DOHH2 (cell line): ENCODE measurements around the gene DLX4.

ENCODE experiments used
- EZH2phosphoT487 ChIP-seq: fragments of 200-600 bp; sonication (generic); IDR thresholded peaks from 2 replicates; pipeline ENCODE4 v1.6.1; 2017; ENCODE audit warnings: borderline replicate concordance, mild to moderate bottlenecking, antibody characterized with exemption, low read length, moderate library complexity, mixed read lengths
- TF ChIP-seq, protein P1 (sequence below): fragments of 200-600 bp; sonication (generic); IDR thresholded peaks from one replicate; pipeline ENCODE4 v1.5.1; 2014; ENCODE audit warnings: antibody characterized with exemption, mild to moderate bottlenecking, low read depth, low read length; ENCODE audit not compliant: poor library complexity, severe bottlenecking

GRCh38 chr17:49967205-49967604 lies 1.8 kb upstream of the DLX4 start:
- TF ChIP-seq, protein P1, sequence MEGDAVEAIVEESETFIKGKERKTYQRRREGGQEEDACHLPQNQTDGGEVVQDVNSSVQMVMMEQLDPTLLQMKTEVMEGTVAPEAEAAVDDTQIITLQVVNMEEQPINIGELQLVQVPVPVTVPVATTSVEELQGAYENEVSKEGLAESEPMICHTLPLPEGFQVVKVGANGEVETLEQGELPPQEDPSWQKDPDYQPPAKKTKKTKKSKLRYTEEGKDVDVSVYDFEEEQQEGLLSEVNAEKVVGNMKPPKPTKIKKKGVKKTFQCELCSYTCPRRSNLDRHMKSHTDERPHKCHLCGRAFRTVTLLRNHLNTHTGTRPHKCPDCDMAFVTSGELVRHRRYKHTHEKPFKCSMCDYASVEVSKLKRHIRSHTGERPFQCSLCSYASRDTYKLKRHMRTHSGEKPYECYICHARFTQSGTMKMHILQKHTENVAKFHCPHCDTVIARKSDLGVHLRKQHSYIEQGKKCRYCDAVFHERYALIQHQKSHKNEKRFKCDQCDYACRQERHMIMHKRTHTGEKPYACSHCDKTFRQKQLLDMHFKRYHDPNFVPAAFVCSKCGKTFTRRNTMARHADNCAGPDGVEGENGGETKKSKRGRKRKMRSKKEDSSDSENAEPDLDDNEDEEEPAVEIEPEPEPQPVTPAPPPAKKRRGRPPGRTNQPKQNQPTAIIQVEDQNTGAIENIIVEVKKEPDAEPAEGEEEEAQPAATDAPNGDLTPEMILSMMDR: no peak
- TF ChIP-seq EZH2phosphoT487: no peak
